Vagina (tissue), 2 donors: Measurements from ENCODE around the gene GAD1. TPM values are rescaled to one million over a fixed set of nuclear protein-coding genes. Genes with fewer than 3 reads are reported as not detected.

Source experiments
- DNase-seq, 2 donors: peaks; one replicate each; pipeline ENCODE4 v3.0.0-alpha.2; 2017; ENCODE audit errors: extremely low spot score in 2 of 2
- H3K27ac ChIP-seq: fragments of 200-600 bp; sonication (generic); one replicate; pipeline ENCODE4 v1.5.1; 2019
- H3K27me3 ChIP-seq: fragments of 200-600 bp; sonication (generic); one replicate; pipeline ENCODE4 v1.5.1; 2019
- H3K36me3 ChIP-seq, 2 donors: fragments of 200-600 bp; sonication (generic); one replicate each; pipeline ENCODE4 v1.5.1; 2017 to 2019
- H3K4me1 ChIP-seq: fragments of 200-600 bp; sonication (generic); one replicate; pipeline ENCODE4 v1.5.1; 2019
- H3K4me3 ChIP-seq, 2 donors: fragments of 200-600 bp; sonication (generic); 1 replicate in 1 of 2; 2 replicates in 1 of 2; pipeline ENCODE4 v1.5.1; 2016 to 2019
- H3K9me3 ChIP-seq: fragments of 200-600 bp; sonication (generic); one replicate; pipeline ENCODE4 v1.5.1; 2019
- POLR2A ChIP-seq, 2 donors: fragments of 450-650 bp; IDR thresholded peaks; one replicate each; pipeline ENCODE4 v1.6.1; 2017; ENCODE audit warnings: antibody characterized with exemption in 2 of 2, mild to moderate bottlenecking in 2 of 2, moderate library complexity in 2 of 2
- POLR2AphosphoS5 ChIP-seq, 2 donors: sonication (generic); formaldehyde crosslinking; IDR thresholded peaks; one replicate each; pipeline ENCODE4 v1.9.0; 2017; ENCODE audit warnings: antibody characterized with exemption in 2 of 2, mild to moderate bottlenecking in 2 of 2, low read depth in 1 of 2; ENCODE audit not compliant: insufficient read depth in 1 of 2
- intact Hi-C: fragments of 100-400 bp; cut with DNase I; formaldehyde crosslinking; loops from one replicate; pipeline ENCODE4 v1.15.1; 2023
- total RNA-seq: library from RNA; depleted of rRNA; stranded (reverse); fragments of >200 nt; gene quantifications from one replicate; pipeline ENCODE4 v1.2.3, GENCODE V29; 2016
- TF ChIP-seq, protein P1 (sequence below), 3 experiments: fragments of 450-650 bp in 2 of 3; fragments of 200-600 bp in 1 of 3; sonication (generic) in 1 of 3; IDR thresholded peaks; one replicate each; pipeline ENCODE4 v1.5.1; 2017 to 2019; ENCODE audit warnings: antibody characterized with exemption in 3 of 3, mild to moderate bottlenecking in 2 of 3, moderate library complexity in 2 of 3

Gene GAD1
- total RNA-seq, 1 donor from 2014 or later: not detected

DNA sequence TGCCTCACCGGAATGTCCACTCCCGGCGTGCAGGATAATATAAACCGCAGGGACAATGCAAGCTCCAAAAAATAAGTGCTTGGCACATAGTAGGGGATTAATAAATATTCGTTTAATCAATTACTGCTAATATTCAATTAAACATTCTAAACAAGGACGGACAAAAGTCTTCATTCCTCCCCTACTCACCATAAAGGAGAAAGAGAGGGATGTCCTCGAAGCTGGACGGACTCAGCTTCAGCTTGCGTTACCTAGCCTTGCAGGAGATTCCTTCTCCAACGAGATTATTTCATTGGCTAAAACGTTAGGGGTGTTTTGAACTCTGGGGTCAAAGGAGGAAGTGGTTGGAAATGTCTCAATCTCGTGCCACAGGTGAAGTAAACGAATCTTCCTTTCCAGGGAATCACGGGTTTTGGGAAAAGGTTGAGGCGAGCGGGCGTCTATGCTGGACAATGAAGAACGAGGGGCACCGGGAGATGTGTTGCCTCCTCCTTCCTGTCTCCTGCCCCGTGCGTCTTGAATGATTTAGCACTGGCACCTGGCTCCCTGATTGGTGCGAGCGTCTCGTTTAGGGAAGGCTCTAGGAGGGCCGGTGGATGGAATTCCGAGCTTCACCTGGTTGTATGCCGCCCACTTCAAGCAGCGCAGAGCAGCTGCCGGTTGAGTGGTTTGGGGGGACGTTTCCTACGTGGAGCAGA is 2.0 kb upstream of the GAD1 start:
- H3K36me3 ChIP-seq: no peaks in the 10 kb centered on the region
- intact Hi-C loops: loop anchor here (5.0 to 10.0 kb wide), 4 partner anchors 100 to 577 kb away; partner anchors contain the start of gene SP5
- peaks cover 43% of the 10 kb centered on the region for H3K27me3 ChIP-seq
- no peak for DNase-seq
- peaks cover 50% of the 10 kb centered on the region for H3K4me1 ChIP-seq
- no peak overlapping the region for H3K4me3 ChIP-seq
- no peaks in the 10 kb centered on the region for H3K9me3 ChIP-seq
- no peak for TF ChIP-seq POLR2AphosphoS5 (IDR thresholded peaks at IDR 0.05; ENCODE audit: insufficient read depth in 1 of 2, low read depth in 1 of 2)
- TF ChIP-seq, protein P1, sequence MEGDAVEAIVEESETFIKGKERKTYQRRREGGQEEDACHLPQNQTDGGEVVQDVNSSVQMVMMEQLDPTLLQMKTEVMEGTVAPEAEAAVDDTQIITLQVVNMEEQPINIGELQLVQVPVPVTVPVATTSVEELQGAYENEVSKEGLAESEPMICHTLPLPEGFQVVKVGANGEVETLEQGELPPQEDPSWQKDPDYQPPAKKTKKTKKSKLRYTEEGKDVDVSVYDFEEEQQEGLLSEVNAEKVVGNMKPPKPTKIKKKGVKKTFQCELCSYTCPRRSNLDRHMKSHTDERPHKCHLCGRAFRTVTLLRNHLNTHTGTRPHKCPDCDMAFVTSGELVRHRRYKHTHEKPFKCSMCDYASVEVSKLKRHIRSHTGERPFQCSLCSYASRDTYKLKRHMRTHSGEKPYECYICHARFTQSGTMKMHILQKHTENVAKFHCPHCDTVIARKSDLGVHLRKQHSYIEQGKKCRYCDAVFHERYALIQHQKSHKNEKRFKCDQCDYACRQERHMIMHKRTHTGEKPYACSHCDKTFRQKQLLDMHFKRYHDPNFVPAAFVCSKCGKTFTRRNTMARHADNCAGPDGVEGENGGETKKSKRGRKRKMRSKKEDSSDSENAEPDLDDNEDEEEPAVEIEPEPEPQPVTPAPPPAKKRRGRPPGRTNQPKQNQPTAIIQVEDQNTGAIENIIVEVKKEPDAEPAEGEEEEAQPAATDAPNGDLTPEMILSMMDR (IDR thresholded peaks at IDR 0.05): no peak
- no peak for TF ChIP-seq POLR2A (IDR thresholded peaks at IDR 0.05)
- H3K27ac ChIP-seq: no peak overlapping the region

GRCh38 chr2:170815311-170815710 is 1.4 kb upstream of the GAD1 start:
- intact Hi-C loops: loop anchor here (10.0 kb wide), 3 partner anchors 101 to 441 kb away; partner anchors contain the start of gene SP5
- no peak for TF ChIP-seq POLR2A (IDR thresholded peaks at IDR 0.05)
- TF ChIP-seq, protein P1 (IDR thresholded peaks at IDR 0.05): no peak
- no peak for TF ChIP-seq POLR2AphosphoS5 (IDR thresholded peaks at IDR 0.05; ENCODE audit: insufficient read depth in 1 of 2, low read depth in 1 of 2)
- Histone ChIP-seq H3K36me3 (no peaks in the 10 kb centered on the region), H3K4me3 (peak overlapping the region in 1 of 2 donors; percentile 41), H3K27me3 (peaks cover 50% of the 10 kb centered on the region), H3K9me3 (no peaks in the 10 kb centered on the region), H3K4me1 (peaks cover 54% of the 10 kb centered on the region), H3K27ac (no peak overlapping the region)
- DNase-seq: no peak

DNA sequence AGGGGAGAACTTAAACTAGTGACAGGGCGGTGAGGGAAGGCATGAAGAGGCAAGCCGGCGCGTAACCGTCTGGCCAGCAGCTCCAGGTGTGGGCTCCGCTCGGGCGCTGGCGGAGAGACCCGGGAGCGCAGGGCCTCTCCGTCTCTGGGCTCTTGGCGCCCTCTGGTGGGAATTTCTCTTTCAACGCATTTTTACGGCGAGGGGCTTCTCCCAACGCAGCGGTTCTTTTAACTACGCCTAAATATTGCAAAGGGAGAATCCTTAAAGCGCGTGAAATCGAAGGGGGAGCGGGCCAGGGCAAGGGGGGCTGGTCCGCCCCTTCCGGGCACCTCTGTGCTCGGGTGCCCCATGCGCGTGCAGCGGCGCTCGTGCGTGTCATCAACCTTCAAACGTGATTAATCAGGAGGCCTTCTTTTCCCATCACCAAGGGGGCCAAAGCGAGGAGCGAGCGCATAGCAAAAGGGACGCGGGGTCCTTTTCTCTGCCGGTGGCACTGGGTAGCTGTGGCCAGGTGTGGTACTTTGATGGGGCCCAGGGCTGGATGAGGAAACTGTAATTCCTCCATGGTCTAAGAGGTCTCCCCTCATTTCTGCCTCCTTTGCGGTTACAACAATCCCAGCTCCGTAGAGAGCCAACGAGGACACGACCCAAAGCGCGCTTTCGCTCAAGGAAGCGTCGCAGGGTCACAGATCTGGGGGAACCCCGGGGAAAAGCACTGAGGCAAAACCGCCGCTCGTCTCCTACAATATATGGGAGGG is 762 bp upstream of the GAD1 start:
- Histone ChIP-seq H3K4me1 (peaks cover 60% of the 10 kb centered on the region), H3K9me3 (no peaks in the 10 kb centered on the region), H3K27me3 (peaks cover 52% of the 10 kb centered on the region), H3K36me3 (no peaks in the 10 kb centered on the region), H3K27ac (no peak overlapping the region), H3K4me3 (peak overlapping the region; percentile 34 to 41)
- intact Hi-C loops: loop anchor here (10.0 kb wide), 3 partner anchors 101 to 441 kb away; partner anchors contain the start of gene SP5
- DNase-seq: no peak
- TF ChIP-seq, protein P1 (IDR thresholded peaks at IDR 0.05): peak; percentile 32 to 86 (median 67)
- no peak for TF ChIP-seq POLR2A (IDR thresholded peaks at IDR 0.05)
- no peak for TF ChIP-seq POLR2AphosphoS5 (IDR thresholded peaks at IDR 0.05; ENCODE audit: insufficient read depth in 1 of 2, low read depth in 1 of 2)

DNA sequence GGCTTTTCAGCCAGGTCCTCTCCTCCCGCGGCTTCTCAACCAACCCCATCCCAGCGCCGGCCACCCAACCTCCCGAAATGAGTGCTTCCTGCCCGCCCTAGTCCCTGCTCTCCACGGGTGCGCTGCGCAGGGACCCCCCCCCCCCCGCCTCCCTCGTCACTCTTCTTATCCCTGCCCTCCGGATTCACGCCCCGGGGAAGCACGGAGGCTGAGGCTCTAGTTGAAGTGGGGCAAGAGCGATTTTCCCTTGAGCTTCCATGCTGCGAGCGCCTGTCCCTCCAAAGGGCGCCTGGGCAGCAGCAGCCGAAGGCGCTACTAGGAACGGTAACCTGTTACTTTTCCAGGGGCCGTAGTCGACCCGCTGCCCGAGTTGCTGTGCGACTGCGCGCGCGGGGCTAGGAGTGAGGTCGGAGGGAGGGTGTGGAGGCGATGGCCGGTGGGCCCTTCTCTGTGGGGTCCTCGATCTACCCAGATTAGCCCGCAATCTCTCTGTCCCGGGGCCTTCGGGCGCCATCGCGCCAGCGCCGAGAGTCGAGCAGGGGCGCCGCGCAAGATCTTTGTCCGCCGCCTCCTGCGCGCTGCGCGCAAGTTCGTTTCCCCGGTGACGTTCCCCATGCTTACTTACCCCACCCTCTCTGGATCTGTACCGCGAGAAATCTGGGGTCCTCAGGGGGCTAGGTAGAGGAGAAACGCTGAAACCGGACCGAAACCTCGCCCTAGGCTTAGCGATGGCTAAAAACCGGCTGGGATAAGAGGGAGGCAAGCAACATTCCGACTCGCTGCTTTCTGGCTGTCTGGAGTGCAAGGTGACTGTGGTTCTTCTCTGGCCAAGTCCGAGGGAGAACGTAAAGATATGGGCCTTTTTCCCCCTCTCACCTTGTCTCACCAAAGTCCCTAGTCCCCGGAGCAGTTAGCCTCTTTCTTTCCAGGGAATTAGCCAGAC is 677 bp downstream of the GAD1 start:
- no peaks in the 10 kb centered on the region for H3K9me3 ChIP-seq
- H3K36me3 ChIP-seq: no peaks in the 10 kb centered on the region
- no peak for DNase-seq
- H3K27ac ChIP-seq: no peak overlapping the region
- intact Hi-C loops: loop anchor here (10.0 kb wide), 3 partner anchors 103 to 443 kb away; partner anchors contain the start of gene SP5
- peaks cover 59% of the 10 kb centered on the region for H3K27me3 ChIP-seq
- H3K4me3 ChIP-seq: peak overlapping the region; percentile 34 to 41
- no peak for TF ChIP-seq POLR2AphosphoS5 (IDR thresholded peaks at IDR 0.05; ENCODE audit: insufficient read depth in 1 of 2, low read depth in 1 of 2)
- no peak for TF ChIP-seq POLR2A (IDR thresholded peaks at IDR 0.05)
- TF ChIP-seq, protein P1 (IDR thresholded peaks at IDR 0.05): no peak
- H3K4me1 ChIP-seq: peaks cover 74% of the 10 kb centered on the region
